B cell (primary cell): ENCODE results near the gene PCK2. TPM values are rescaled to one million over a fixed set of nuclear protein-coding genes. Genes with fewer than 3 reads are reported as not detected.

Experiments used
- ATAC-seq: fragments of 200-7000 bp; cut with Tn5 transposase; one replicate; pipeline ENCODE4 v1.10.0; 2021; ENCODE audit warnings: low read depth, mild to moderate bottlenecking, moderate number of reproducible peaks, moderate library complexity
- CTCF ChIA-PET: fragments of 350-600 bp; sonication (Branson Sonifier 250); formaldehyde crosslinking; loops from one replicate; lab custom pipeline; 2021; ENCODE audit warnings: antibody characterized with exemption, inconsistent platforms; lab: Charles Lee
- POLR2A ChIA-PET: fragments of 350-600 bp; sonication (Branson Sonifier 250); formaldehyde crosslinking; loops from one replicate; lab custom pipeline; 2021; ENCODE audit warnings: antibody characterized with exemption; lab: Charles Lee
- DNase-seq: peaks from one replicate; pipeline ENCODE4 v3.0.0; 2013
- H2AFZ ChIP-seq: 2 replicates; pipeline ENCODE4 v1.6.1; 2012; ENCODE audit warnings: mild to moderate bottlenecking, low read depth, low read length; ENCODE audit not compliant: insufficient read depth, poor library complexity, severe bottlenecking
- H3K27ac ChIP-seq, 2 donors: 1 replicate in 1 of 2; 2 replicates in 1 of 2; pipeline ENCODE4 v1.5.1; 2012 to 2013; ENCODE audit warnings: low read length in 2 of 2, mild to moderate bottlenecking in 2 of 2, moderate library complexity in 1 of 2
- H3K27me3 ChIP-seq, 4 experiments: fragments of 200-600 bp in 1 of 4; sonication (generic) in 1 of 4; replicated peaks in 1 of 4; 1 replicate in 2 of 4; 2 replicates in 2 of 4; pipeline versions ENCODE4 v1.6.1 to v1.7.0; 2013 to 2016; ENCODE audit warnings: low read length in 3 of 4, mild to moderate bottlenecking in 2 of 4, mixed read lengths in 1 of 4, moderate library complexity in 1 of 4; ENCODE audit not compliant: insufficient read depth in 4 of 4, control insufficient read depth in 3 of 4; ENCODE audit errors: control extremely low read depth in 1 of 4
- H3K36me3 ChIP-seq, 2 experiments: replicated peaks in 1 of 2; 1 replicate in 1 of 2; 2 replicates in 1 of 2; pipeline versions ENCODE4 v1.6.1 to v1.7.1; 2013; ENCODE audit warnings: low read length in 1 of 2; ENCODE audit not compliant: insufficient read depth in 2 of 2, control insufficient read depth in 1 of 2; ENCODE audit errors: control extremely low read depth in 1 of 2, extremely low read depth in 1 of 2
- H3K4me1 ChIP-seq, 2 donors: fragments of 200-600 bp in 1 of 2; sonication (generic) in 1 of 2; 1 replicate in 1 of 2; 2 replicates in 1 of 2; pipeline versions ENCODE4 v1.5.1 to v1.6.1; 2013 to 2017; ENCODE audit warnings: low read length in 2 of 2; ENCODE audit not compliant: control insufficient read depth in 2 of 2, insufficient read depth in 2 of 2
- H3K4me2 ChIP-seq: replicated peaks from 2 replicates; pipeline ENCODE3; 2012; ENCODE audit warnings: mild to moderate bottlenecking, low read depth, low read length; ENCODE audit not compliant: poor library complexity, severe bottlenecking
- H3K4me3 ChIP-seq, 5 experiments: fragments of 200-600 bp in 1 of 5; sonication (generic) in 1 of 5; 1 replicate in 3 of 5; 2 replicates in 2 of 5; pipeline versions ENCODE4 v1.5.1 to v1.7.0; 2011 to 2016; ENCODE audit warnings: low read length in 4 of 5, mild to moderate bottlenecking in 4 of 5, low read depth in 2 of 5, control low read depth in 1 of 5, moderate library complexity in 1 of 5; ENCODE audit not compliant: insufficient read depth in 1 of 5; ENCODE audit errors: control extremely low read depth in 1 of 5, extremely low read depth in 1 of 5
- H3K79me2 ChIP-seq: fragments of 200-600 bp; sonication (generic); one replicate; pipeline ENCODE4 v1.6.0; 2016; ENCODE audit warnings: low read length; ENCODE audit not compliant: control insufficient read depth, insufficient read depth
- H3K9ac ChIP-seq: fragments of 200-600 bp; sonication (generic); 2 replicates; pipeline ENCODE4 v1.6.1; 2017; ENCODE audit warnings: mild to moderate bottlenecking, low read length, moderate library complexity
- H3K9me3 ChIP-seq, 3 donors: one replicate each; pipeline versions ENCODE4 v1.6.1 to v1.7.1; 2013; ENCODE audit warnings: low read length in 2 of 3; ENCODE audit not compliant: control insufficient read depth in 2 of 3, insufficient read depth in 1 of 3; ENCODE audit errors: control extremely low read depth in 1 of 3
- H4K20me1 ChIP-seq: 2 replicates; pipeline ENCODE4 v1.6.0; 2012; ENCODE audit warnings: mild to moderate bottlenecking, low read length; ENCODE audit not compliant: insufficient read depth, control insufficient read depth, poor library complexity, severe bottlenecking
- H3K27ac Mint-ChIP-seq: one replicate; pipeline ENCODE4 v1.8.0; 2021; ENCODE audit warnings: mixed read lengths
- H3K27me3 Mint-ChIP-seq: one replicate; pipeline ENCODE4 v1.8.0; 2021; ENCODE audit warnings: mixed read lengths
- H3K4me1 Mint-ChIP-seq: one replicate; pipeline ENCODE4 v1.8.0; 2021; ENCODE audit warnings: mixed read lengths
- H3K4me3 Mint-ChIP-seq: one replicate; pipeline ENCODE4 v1.8.0; 2021; ENCODE audit warnings: mixed read lengths
- H3K9me3 Mint-ChIP-seq: one replicate; pipeline ENCODE4 v1.8.0; 2022; ENCODE audit warnings: mixed read lengths; ENCODE audit not compliant: insufficient read depth
- EZH2 ChIP-seq: IDR thresholded peaks from 2 replicates; pipeline ENCODE4 v1.6.1; 2012; ENCODE audit warnings: borderline replicate concordance, low read depth, mild to moderate bottlenecking, moderate library complexity, low read length; ENCODE audit not compliant: insufficient read depth, poor library complexity, severe bottlenecking
- WGBS: methylation state at CpG from one replicate; pipeline ENCODE4 v1.1.5; 2013; ENCODE audit warnings: missing lambda C conversion rate; ENCODE audit not compliant: insufficient coverage; 5-methylcytosine and 5-hydroxymethylcytosine counted together
- intact Hi-C: fragments of 100-400 bp; cut with micrococcal nuclease; formaldehyde crosslinking; loops from one replicate; pipeline ENCODE4 v1.10.0; 2022
- polyA plus RNA-seq: library from polyadenylated mRNA; depleted of rRNA; stranded (reverse); fragments of >200 nt; gene quantifications from 2 replicates; pipeline ENCODE4 v1.2.3, GENCODE V29; 2012
- total RNA-seq, 2 donors: library from RNA; stranded (reverse); fragments of 120-200 nt in 1 of 2; gene quantifications; 1 replicate in 1 of 2; 2 replicates in 1 of 2; pipeline versions ENCODE4 v1.2.3 to v1.2.4, GENCODE V29; 2013 to 2022
- TF ChIP-seq, protein P1 (sequence below): fragments of 200-600 bp; IDR thresholded peaks from one replicate; pipeline ENCODE4 v1.8.0; 2022; ENCODE audit warnings: antibody characterized with exemption, mild to moderate bottlenecking

The PCK2 gene
- total and polyA plus RNA-seq, 2 donors (not counting 1 experiment from before 2014, with no cell fraction given) = 40.4 to 58.4 TPM

DNA sequence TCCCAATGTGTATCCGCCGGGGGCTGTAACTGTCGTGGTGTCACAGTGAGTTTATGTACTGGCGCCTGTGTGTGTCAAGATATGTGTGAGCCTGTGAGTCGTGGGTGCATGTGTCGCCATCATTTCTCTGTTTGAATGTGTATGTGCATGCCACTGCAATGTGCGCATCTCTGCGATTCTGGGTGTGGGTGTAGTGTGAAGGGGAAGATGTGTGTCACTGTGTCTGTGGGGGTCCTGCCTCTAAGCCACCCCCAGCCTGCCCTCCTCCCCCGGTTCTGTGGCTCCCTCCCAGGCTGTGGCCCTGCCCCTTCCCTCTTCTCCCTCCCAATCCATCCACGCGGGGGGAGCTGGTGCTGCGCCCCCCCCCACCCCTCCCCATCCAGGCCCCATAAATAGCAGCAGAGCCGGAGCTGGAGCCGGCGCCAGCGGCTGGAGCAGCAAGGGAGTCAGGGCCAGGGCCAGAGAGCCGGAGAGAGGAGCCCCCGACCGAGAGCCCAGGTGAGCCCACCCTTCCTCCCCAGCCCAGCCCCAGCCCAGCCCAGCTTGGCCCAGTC, 22.9 kb upstream of the PCK2 start, which contains the start of gene CPNE6:
Gene CPNE6 (plus strand): TSS at position 419 of the 554 bp plus-strand sequence. CDS start 1,375 bp downstream, outside the sequence.
- H3K27me3 Mint-ChIP-seq = peaks cover 4% of the 10 kb centered on the region
- Histone ChIP-seq H3K79me2 (no peaks in the 10 kb centered on the region), H3K4me3 (no peak within 1 kb of the TSS), H3K36me3 (no peaks in the 10 kb centered on the region), H3K9me3 (no peaks in the 10 kb centered on the region), H3K27me3 (peaks cover 0 to 4% (median 0%) of the 10 kb centered on the region in 4 experiments), H3K4me1 (peaks cover 13 to 15% of the 10 kb centered on the region in 2 donors), H2AFZ (no peak within 1 kb of the TSS), H3K4me2 (no peak within 1 kb of the TSS), H3K27ac (no peak within 1 kb of the TSS), H3K9ac (no peak within 1 kb of the TSS), H4K20me1 (no peaks in the 10 kb centered on the region)
- intact Hi-C loops = no loop called here
- H3K27ac Mint-ChIP-seq = no peak within 1 kb of the TSS
- DNase-seq (no peak), ATAC-seq (no peak)
- WGBS = 88% methylated on average over 14 of the region's 19 CpGs
- CTCF ChIA-PET = interaction anchor here (1.5 kb wide), 2 partner anchors 17 to 37 kb away, joined by 4 to 5 read pairs; no protein-coding TSS in a partner anchor
- no peaks in the 10 kb centered on the region for H3K9me3 Mint-ChIP-seq
- peaks cover 15% of the 10 kb centered on the region for H3K4me1 Mint-ChIP-seq
- POLR2A ChIA-PET = interaction anchor here (0.6 to 0.7 kb wide), 2 partner anchors 12 to 1199 kb away, joined by 3 to 4 read pairs; no protein-coding TSS in a partner anchor
- TF ChIP-seq, protein P1, sequence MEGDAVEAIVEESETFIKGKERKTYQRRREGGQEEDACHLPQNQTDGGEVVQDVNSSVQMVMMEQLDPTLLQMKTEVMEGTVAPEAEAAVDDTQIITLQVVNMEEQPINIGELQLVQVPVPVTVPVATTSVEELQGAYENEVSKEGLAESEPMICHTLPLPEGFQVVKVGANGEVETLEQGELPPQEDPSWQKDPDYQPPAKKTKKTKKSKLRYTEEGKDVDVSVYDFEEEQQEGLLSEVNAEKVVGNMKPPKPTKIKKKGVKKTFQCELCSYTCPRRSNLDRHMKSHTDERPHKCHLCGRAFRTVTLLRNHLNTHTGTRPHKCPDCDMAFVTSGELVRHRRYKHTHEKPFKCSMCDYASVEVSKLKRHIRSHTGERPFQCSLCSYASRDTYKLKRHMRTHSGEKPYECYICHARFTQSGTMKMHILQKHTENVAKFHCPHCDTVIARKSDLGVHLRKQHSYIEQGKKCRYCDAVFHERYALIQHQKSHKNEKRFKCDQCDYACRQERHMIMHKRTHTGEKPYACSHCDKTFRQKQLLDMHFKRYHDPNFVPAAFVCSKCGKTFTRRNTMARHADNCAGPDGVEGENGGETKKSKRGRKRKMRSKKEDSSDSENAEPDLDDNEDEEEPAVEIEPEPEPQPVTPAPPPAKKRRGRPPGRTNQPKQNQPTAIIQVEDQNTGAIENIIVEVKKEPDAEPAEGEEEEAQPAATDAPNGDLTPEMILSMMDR = no peak
- TF ChIP-seq EZH2 = no peak
- H3K4me3 Mint-ChIP-seq = no peak within 1 kb of the TSS

DNA sequence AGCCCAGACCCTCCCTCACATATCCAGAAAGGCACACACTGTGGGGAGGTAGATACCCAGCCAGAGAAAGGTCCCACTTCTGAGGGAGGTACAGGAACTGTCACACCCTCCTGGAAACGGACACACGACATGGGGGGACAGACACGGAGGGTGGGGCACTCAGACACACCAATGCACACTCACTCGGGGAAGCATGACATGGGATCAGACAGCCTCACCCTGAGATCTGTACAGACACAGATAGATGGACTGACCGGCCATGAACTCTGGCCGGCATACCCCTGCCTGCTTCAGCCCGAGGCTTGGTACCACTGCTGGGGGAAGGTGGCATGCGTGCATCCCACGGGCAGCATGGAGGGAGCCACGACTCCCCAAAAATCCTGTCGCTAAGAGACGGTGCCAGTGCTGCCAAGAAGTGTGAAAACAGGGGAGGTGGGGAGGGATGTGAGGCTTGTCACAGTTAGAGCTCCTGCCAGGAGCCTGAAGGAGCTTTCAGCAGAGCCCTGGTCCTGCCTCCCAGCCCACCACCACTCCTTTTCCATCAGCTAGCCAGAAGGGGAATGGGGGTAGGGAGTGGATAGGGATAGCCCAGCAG, 22.2 kb upstream of the PCK2 start:
- Mint-ChIP-seq H3K4me1 (peaks cover 20% of the 10 kb centered on the region), H3K4me3 (no peak overlapping the region), H3K9me3 (no peaks in the 10 kb centered on the region), H3K27ac (no peak overlapping the region), H3K27me3 (peaks cover 4% of the 10 kb centered on the region)
- ChIA-PET CTCF (interaction anchor here (0.8 to 1.5 kb wide), 3 partner anchors 14 to 37 kb away, joined by 3 to 4 read pairs (median 3); no protein-coding TSS in a partner anchor), POLR2A (interaction anchor here (0.7 kb wide), 1 partner anchor 11 kb away, joined by 4 read pairs; no protein-coding TSS in a partner anchor)
- no peaks in the 10 kb centered on the region for H3K36me3 ChIP-seq
- no peak overlapping the region for H3K27ac ChIP-seq
- peaks cover under 1% of the 10 kb centered on the region for H3K79me2 ChIP-seq
- TF ChIP-seq, protein P1 = no peak
- TF ChIP-seq EZH2 = no peak
- 93% methylated on average over 10 of the region's 12 CpGs for WGBS
- H3K4me3 ChIP-seq = no peak overlapping the region
- no peaks in the 10 kb centered on the region for H3K9me3 ChIP-seq
- peaks cover 0 to 4% (median 0%) of the 10 kb centered on the region in 4 experiments for H3K27me3 ChIP-seq
- H3K9ac ChIP-seq = no peak overlapping the region
- DNase-seq = no peak
- no peak overlapping the region for H3K4me2 ChIP-seq
- no peak for ATAC-seq
- peaks cover 13 to 17% of the 10 kb centered on the region in 2 donors for H3K4me1 ChIP-seq
- no peaks in the 10 kb centered on the region for H4K20me1 ChIP-seq
- no peak overlapping the region for H2AFZ ChIP-seq
- intact Hi-C loops = no loop called here
